Progenitor cell of endocrine pancreas (in vitro differentiated cells): ENCODE measurements around the gene PRKN. TPM values are rescaled to one million over a fixed set of nuclear protein-coding genes. Genes with fewer than 3 reads are reported as not detected.

ENCODE experiments used
- DNase-seq: peaks from one replicate; pipeline ENCODE4 v3.0.0; 2021; ENCODE audit warnings: low spot score; ENCODE audit not compliant: unreplicated experiment
- H3K27ac Mint-ChIP-seq: 2 replicates; pipeline ENCODE4 v1.8.0; 2021; ENCODE audit warnings: mild to moderate bottlenecking, moderate library complexity, mixed read lengths
- H3K27me3 Mint-ChIP-seq: 2 replicates; pipeline ENCODE4 v1.8.0; 2021; ENCODE audit warnings: mixed read lengths
- H3K36me3 Mint-ChIP-seq: 2 replicates; pipeline ENCODE4 v1.8.0; 2022; ENCODE audit warnings: mixed read lengths; ENCODE audit not compliant: insufficient read depth
- H3K4me1 Mint-ChIP-seq: 2 replicates; pipeline ENCODE4 v1.8.0; 2021; ENCODE audit warnings: low read depth, mixed read lengths
- H3K4me3 Mint-ChIP-seq: 2 replicates; pipeline ENCODE4 v1.8.0; 2021; ENCODE audit warnings: low read depth, mild to moderate bottlenecking, moderate library complexity, mixed read lengths
- H3K9me3 Mint-ChIP-seq: 2 replicates; pipeline ENCODE4 v1.8.0; 2021; ENCODE audit warnings: low read depth, mixed read lengths
- total RNA-seq: library from RNA; stranded (reverse); gene quantifications from 2 replicates; pipeline ENCODE4 v1.2.1, GENCODE V29; 2021
- TF ChIP-seq, protein P1 (sequence below): fragments of 200-600 bp; sonication (generic); IDR thresholded peaks from one replicate; pipeline ENCODE4 v1.5.0; 2021; ENCODE audit warnings: antibody characterized with exemption, mild to moderate bottlenecking; ENCODE audit not compliant: unreplicated experiment

The PRKN gene
- total RNA-seq, 1 donor from 2014 or later, result 4.6 TPM

DNA sequence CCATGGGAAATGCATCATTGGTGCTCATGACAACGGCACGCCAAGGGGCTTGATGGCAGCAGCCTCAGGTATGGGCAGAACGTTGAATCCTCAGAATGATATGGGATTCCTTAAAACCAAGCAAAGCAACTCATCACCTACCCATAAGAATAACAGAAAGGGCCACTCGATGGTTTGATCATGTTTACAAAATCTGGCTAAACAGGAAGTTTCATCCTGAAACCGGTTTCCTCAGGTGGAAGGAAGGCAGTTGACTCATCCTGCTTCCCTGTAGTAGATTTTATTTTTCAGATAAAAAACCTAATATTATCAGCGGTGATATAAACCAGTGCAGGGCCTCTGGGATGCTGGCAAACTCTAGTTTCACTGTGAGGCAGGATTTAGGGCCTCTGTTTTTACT, 1316.8 kb downstream of the PRKN start:
- H3K27me3 Mint-ChIP-seq, result peaks cover 5% of the 10 kb centered on the region
- DNase-seq, result no peak
- peaks cover 10% of the 10 kb centered on the region for H3K4me1 Mint-ChIP-seq
- H3K36me3 Mint-ChIP-seq, result no peaks in the 10 kb centered on the region
- TF ChIP-seq, protein P1, sequence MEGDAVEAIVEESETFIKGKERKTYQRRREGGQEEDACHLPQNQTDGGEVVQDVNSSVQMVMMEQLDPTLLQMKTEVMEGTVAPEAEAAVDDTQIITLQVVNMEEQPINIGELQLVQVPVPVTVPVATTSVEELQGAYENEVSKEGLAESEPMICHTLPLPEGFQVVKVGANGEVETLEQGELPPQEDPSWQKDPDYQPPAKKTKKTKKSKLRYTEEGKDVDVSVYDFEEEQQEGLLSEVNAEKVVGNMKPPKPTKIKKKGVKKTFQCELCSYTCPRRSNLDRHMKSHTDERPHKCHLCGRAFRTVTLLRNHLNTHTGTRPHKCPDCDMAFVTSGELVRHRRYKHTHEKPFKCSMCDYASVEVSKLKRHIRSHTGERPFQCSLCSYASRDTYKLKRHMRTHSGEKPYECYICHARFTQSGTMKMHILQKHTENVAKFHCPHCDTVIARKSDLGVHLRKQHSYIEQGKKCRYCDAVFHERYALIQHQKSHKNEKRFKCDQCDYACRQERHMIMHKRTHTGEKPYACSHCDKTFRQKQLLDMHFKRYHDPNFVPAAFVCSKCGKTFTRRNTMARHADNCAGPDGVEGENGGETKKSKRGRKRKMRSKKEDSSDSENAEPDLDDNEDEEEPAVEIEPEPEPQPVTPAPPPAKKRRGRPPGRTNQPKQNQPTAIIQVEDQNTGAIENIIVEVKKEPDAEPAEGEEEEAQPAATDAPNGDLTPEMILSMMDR, result no peak
- H3K4me3 Mint-ChIP-seq, result no peak overlapping the region
- H3K9me3 Mint-ChIP-seq, result no peaks in the 10 kb centered on the region
- no peak overlapping the region for H3K27ac Mint-ChIP-seq

DNA sequence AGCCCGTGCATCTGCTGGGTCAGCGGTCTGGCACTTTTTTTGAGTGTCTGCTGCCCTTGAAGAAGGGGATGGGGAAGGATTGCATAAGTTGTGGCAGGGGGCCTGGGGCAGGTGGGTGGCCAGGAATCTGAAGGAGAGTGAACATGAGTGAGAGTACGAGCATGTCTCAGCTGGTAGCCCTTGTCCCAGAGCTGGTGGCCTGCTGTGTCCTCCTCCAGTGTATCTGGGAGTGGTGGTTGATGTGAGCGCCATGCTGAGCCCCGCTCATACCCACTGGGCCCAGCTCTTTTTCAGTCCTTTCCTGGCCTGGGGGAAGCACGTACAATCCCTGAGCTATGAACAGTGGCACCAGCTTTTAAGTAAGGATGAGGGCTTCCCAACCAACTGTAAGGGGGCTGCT, 1317.5 kb downstream of the PRKN start:
- H3K4me1 Mint-ChIP-seq, result peaks cover 10% of the 10 kb centered on the region
- H3K9me3 Mint-ChIP-seq, result no peaks in the 10 kb centered on the region
- H3K27ac Mint-ChIP-seq, result no peak overlapping the region
- no peak for DNase-seq
- H3K27me3 Mint-ChIP-seq, result peaks cover 3% of the 10 kb centered on the region
- no peaks in the 10 kb centered on the region for H3K36me3 Mint-ChIP-seq
- H3K4me3 Mint-ChIP-seq, result no peak overlapping the region
- TF ChIP-seq, protein P1, result no peak

DNA sequence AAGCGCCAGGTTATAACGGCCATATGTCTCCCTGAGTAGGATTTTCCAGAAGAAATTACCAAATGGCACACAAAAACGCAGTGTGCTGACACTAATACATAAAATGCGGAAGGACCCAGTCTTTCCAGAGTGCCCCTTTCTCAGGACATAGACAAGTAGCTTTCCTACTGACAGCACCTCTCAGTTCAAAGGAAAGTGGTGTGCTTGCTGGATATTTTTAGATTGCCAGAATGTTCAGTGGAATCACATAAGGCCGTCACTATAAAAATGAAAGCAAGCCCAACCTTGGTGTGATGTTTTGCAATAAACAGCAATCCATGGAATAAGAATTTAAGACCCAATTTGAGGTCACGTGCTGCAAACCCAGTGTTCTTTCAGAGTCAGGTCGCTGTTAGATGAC, 1318.2 kb downstream of the PRKN start:
- Mint-ChIP-seq H3K4me1 (peaks cover 10% of the 10 kb centered on the region), H3K27ac (no peak overlapping the region), H3K27me3 (peaks cover 3% of the 10 kb centered on the region), H3K36me3 (no peaks in the 10 kb centered on the region), H3K4me3 (no peak overlapping the region), H3K9me3 (no peaks in the 10 kb centered on the region)
- TF ChIP-seq, protein P1, result no peak
- DNase-seq, result no peak

DNA sequence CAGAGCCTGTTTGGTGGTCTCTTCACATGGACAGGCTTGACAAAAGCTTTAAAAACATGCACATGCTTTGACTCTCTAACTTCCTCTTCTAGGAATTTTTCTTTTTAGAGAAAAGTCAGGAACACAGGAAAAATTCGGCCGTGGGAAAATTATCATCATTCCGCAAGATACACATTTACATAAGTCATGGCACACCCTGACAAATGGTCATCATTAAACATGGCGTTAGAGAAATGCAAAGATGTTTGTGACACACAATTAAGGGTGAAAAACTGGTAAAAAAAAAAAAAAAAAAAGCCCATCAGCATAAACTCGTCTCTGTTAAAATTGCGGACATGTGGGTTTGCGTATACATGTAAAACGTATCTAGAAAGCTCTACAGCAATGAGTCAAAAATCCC, 1319.5 kb downstream of the PRKN start:
- TF ChIP-seq, protein P1, result no peak
- no peak overlapping the region for H3K4me3 Mint-ChIP-seq
- H3K9me3 Mint-ChIP-seq, result no peaks in the 10 kb centered on the region
- no peak for DNase-seq
- no peaks in the 10 kb centered on the region for H3K36me3 Mint-ChIP-seq
- H3K27me3 Mint-ChIP-seq, result peaks cover 16% of the 10 kb centered on the region
- H3K27ac Mint-ChIP-seq, result no peak overlapping the region
- peaks cover 10% of the 10 kb centered on the region for H3K4me1 Mint-ChIP-seq

DNA sequence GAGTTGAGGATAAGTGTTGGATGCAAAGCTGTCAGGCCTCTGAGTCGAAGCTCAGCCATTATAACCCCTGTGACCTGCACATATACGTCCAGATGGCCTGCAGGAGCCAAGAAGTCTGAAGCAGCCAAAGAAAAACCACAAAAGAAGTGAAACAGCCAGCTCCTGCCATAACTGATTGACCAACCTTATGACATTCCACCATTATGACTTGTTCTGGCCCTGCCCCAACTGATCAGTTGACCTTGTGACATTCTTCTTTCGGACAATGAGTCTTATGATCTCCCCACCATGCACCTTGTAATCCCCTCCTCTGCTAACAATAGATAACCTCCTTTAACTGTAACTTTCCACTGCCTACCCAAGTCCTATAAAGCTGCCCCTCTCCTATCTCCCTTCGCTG, 1320.0 kb downstream of the PRKN start:
- Mint-ChIP-seq H3K27me3 (peaks cover 20% of the 10 kb centered on the region), H3K4me1 (peaks cover 10% of the 10 kb centered on the region), H3K36me3 (no peaks in the 10 kb centered on the region), H3K4me3 (no peak overlapping the region), H3K9me3 (no peaks in the 10 kb centered on the region), H3K27ac (no peak overlapping the region)
- no peak for DNase-seq
- TF ChIP-seq, protein P1, result no peak
